ENCODE measurements around the gene ABCA4.

Gene ABCA4

DNA sequence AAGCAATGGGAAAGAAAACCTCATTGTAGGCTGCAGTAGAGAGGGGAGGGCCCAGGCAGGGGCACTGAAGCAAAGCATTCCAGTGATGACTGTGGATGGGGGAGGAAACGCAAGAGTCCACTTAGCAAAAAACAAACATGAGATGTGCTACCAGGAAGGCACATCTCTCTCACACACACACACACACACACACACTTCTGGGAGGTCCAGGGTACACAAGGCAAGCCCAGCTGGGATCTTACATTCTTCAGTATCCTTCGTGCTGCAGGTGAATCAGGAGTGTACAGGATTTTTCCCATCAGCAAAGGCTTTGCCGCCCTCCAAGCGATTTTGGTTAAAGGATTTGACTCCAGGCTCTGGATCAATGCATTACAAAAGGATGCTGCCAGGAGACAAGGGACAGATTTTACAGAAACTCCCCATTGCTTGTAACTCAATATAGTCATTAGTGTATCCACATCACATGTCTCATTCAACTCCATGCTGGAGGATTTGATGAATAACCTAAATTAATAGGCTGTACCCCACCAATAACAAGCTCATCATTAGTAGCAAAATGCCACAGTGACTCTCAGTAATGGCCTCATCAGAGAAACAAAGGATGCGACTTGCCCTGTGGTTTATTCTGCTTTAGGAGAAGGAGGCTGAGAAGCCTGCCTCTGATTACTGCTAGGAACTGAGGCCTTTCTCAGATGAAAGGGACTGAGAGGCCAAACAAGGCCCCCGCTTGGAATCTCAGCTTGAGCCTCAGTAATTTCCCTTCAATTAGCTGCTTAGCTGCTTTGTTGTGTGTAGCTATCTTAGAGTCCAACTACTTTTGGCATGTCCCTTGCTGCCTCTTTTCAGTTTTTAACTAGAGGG, 41.6 kb downstream of the ABCA4 start:
- no peak for DNase-seq

DNA sequence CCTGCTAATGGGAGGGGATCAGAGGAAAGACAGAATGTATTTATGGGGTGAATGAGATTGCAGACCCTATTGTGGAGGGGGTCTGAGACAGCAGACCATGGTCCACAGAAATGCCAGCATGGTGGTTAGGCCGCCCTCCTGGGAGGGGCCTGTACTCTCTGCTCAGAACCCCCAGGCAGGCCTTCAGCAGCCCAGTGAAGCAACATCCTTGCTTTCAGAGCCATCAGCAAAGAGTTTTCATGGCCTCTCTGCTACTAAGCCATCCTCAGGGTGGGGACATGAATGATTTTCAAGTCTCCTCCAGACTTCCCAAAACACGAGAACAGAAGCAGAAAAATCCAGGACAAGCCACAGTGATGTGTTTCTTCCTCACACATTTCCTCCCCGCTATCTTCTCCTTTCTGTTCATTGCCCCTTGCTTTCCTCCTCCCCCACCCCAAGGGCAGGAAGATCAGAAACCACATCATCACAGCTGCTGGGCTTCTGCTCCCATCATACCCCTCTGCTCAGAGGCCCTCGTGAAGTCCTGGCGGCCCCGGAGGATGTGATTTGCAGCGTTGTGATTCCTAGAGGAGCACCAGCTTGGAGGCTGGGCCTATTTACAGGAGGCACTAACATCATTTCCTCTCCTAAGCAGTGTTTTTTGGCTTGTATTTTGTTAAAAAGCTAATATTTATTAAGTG, 48.0 kb downstream of the ABCA4 start:
- DNase-seq = no peak

DNA sequence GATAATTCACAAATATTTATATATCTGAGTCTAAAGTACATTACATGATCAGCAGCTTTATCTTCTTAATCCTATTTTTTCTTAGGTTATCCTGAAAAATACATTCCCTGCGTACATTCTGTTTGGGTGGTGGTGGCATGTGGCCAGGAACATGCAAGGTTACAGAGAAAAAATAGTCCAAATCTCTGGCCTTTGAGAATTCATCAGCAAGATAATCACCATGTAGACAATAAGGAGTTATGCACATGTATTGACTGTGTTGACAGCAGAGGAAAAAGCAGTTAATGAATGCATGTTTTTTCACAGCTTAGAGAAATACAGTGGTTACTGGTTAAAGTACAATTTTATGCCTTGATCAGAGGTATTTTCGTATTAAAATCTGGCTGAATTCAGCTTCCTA, 49.0 kb downstream of the ABCA4 start:
- no peak for DNase-seq

GRCh38 chr1:94071391-94071790, 49.6 kb downstream of the ABCA4 start:
- DNase-seq = no peak

GRCh38 chr1:94070865-94071264, 50.1 kb downstream of the ABCA4 start:
- no peak for DNase-seq

DNA sequence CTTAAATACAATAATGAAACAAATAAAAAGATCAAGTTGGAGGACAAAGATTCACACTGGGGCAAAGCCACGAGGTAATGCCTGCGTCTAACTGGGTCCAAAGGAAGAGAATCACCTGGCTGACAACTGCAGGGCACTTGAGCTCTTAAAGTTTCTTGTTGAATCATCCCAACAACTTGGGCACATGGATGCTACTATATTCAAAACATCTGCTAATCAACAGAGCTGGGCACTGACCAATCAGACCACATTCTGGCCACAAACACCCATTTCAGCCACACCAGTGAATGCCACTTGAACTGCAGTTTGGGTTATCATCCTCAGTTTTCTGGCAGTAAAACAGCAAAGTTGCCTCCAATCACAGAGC, 51.0 kb downstream of the ABCA4 start:
- DNase-seq = no peak

DNA sequence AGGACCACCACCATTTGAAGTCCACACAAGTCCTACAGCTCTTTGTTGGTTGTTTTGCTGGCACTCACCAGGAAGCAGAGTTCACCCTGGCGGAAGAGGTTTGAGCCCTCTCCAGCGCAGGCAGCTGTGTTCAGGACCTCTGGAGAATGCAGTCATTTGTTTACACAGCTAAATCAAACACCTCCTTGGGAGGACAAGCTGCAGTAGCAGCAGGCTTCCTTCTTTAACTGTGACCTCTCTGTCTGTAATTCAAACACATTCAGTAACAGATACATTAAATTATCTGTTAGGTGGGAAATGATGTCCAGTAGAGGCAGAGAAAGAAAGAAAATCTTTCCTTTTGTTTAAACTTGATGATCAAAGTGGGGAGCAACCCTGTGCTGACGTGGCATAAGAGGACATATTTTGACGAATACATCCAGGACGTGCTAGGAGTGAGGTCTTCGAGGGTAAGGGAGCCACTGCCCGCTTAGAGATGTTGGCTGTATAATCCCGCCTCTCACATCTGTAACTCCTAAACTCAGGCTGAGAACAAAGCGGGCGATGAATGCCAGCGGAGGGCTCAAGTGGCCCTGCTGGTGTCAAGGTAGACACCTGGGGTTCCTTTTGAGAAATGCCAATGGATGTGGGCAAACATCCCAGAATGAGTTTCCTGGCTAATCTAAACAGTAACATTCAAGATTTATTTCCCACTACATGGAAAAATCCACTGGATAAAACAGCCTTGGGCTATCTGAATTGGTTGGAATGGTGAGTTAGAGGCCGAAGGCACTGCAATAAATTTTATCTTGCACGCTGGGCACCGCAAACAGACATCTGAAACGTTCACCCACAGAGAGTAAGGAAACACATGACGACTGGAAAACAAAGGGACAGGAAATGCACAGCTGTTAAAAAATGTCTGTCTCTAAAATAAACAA, 51.7 kb downstream of the ABCA4 start:
- DNase-seq = peak; percentile 45

DNA sequence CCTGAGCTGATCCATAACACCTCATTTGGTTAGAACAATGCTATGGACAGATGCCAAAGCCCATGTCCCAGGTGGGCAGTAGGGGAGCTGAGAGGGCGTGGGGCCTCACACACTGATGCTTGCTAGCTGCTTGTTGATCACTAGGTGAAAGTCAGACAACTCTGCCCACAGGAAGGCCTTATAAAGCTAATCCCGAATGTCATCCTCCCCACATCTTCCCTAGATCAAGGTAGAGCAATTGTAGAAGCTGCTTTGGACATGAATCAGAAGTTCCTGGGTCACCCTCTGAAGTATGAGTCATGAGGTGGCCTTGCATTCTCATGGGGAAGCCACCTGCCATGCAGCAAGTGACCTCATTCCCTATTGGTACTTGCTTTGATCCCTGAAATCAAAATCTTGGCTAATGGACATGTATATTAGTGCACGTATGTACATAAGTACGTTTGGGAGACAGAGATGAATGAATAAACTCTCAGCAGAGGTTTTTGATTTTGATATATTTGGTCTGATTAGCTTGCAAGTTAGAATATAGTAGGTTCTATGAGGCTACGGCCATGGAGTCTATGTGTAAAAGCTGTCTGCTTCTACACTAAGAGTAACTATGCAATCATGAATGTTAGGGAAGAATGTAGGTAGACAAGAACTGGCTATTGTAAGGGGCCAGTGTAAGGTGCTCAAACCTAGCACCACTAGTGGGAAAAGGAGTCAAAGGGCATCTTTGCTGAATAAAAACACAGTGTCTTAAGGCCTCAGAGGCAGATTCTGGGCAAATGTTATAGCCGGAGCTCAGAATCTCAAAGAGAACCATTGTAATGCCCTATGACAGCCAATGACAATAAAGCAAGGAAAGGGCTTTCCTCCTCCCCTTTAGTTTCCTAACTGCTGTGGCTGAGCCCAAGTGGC, 52.6 kb downstream of the ABCA4 start:
- peak; percentile 35 for DNase-seq

DNA sequence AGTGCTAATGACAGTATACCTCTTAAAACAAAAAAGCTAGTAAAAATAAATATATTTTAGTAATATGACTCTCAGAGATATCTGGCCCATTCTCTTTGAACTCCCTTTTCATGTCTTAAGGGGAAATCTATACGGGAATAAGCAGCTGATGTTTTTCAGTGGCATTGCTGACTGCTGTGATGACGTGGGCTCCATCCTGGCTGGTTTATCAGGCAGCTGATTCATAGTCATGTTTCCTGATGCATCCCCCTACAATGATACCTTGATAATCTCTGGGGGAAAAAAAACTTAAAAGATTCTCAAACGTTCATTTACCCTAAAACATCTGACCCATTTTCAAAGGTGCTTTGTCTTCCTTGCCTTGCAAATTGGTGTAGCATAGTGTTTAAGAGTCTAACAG, 53.8 kb downstream of the ABCA4 start:
- DNase-seq = no peak

- DNase-seq = peak; percentile 5
These were observed 57.6 kb downstream of the ABCA4 start for GRCh38 chr1:94063379-94063778.

GRCh38 chr1:94061513-94062443, 59.2 kb downstream of the ABCA4 start:
- peak; percentile 47 for DNase-seq

DNA sequence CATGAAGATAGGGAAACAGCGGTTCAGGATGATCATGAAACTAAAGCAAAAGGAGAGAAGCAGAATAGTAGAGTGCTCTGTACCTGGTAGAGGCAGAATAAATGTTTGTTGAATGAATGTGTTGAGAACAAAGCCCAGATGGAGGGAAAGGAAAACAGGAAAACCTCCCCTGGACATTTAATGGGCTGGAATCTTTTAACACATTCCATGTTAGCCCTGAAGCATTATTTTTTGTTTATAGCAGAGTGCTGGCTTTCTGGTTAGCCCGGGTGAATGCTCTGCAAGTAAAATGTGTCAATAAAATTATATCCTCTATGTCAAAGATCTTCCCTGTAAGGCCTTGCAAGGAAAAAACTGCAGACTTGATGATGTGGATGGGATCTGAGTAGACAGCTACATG, 60.2 kb downstream of the ABCA4 start:
- DNase-seq = no peak

- no peak for DNase-seq
These were observed 62.2 kb downstream of the ABCA4 start for GRCh38 chr1:94058766-94059165.

GRCh38 chr1:94056996-94057395, 64.0 kb downstream of the ABCA4 start:
- no peak for DNase-seq

- no peak for DNase-seq
These were observed 64.8 kb downstream of the ABCA4 start for GRCh38 chr1:94056171-94056570.

DNA sequence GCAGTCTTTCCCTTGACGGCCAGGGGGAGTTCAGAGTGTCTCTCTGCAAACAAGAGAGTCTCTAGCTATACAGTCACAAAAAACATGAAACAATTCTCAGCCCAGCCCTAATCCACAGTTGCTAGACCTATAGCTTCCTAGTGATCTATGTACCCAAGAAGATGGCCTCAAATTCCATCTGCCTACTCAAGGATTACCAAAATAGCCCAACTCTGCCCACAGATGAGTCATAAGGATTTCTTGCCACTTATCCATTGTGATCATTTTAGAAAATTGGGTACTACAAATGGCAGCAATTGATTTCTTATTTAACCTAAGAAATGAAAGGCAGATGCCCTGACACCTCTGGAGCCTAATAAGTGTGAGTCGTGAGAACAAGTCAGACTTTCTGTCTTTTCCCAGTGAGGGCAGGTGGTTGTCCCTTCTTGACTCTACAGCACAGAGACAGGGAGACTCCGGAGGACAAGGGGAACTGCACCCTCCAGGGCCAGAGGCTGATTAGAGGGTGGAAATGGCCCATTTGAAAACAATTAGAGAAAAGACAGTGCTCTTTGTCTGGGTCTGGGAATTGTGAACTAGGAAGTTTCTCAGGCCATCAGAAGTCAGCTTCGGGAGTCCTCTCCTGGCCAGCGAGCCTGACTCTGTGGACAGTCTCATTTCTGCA, 65.4 kb downstream of the ABCA4 start:
- no peak for DNase-seq

DNA sequence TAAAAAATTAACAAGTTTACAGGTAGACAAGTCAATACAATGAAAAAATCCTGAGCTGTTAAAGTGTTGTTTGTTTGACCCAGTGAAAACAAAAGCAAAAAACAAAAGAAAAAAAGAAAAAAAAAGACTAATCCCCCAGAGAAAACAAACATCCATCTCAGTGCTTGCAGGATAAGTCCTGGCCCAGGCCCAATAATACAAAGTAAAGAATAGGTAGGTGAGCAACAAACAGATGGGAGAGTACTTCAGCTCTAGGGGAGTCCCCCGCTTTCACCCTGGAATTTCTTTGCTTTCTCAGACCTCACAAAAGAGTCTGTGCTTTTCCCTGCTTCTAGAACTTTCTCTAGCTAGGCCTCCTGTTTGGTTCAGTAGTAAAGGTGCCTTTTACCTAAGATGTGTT, 70.3 kb downstream of the ABCA4 start:
- no peak for DNase-seq

GRCh38 chr1:94050254-94050653, 70.7 kb downstream of the ABCA4 start:
- no peak for DNase-seq

DNA sequence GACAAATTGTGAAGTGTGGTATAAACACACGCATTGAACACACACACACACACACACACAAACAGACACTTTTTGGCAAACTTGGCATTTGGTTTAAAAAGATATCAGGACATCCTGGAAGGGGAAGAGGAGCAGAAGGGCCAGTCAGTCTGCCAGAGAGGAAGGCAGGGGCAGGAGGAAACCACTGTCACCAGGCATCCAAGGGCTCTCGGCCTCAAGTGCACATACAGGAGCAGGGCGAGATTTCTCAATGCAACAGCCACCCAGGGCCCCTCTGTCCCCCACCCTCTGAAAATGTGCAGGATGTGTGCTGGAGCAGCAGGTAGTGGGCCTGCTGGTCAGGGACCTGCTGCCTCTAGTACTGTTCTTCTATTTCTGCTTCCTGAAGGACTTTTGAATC, 71.2 kb downstream of the ABCA4 start:
- no peak for DNase-seq

DNA sequence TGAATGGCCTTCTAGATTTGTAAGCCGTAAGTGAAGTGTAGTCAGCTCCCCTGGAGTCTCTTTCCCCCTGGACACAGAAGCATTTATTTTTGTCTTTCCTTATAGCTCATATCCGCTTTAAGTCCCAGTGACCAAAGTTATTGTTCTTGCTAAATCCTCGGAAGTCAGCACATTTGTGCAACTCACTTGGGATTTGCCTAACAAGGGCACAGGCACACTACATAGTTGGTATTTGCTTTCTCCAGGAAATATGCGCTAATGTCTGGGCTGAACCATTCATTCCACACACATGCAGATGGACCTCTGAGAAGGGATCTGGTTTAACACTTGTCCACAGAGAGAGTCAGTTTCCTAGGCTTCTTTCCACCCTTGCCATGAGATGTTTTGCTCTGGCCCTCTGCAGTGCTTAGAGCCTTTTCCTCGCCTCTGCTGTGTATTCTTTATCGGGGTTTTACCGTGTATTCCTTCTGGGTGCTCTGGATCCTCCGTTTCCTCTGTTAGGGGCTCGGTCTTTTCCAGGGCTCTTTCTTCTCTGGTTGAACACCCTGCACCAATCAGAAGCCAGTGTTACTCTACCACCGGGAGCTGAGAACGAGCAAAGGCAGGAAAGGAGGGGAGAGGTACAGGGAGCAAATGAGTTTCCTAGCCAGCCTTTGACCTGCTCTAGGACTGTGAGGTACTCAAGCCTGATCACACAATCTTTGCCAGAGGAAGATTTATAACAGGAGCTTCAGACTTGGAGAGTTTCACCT, 72.4 kb downstream of the ABCA4 start:
- DNase-seq = no peak

Measured in NCI-H1092 treated with DMSO at 0.1 percent for 48 hours (cell line).